Left ventricle myocardium superior (tissue), 1 donor: Measurements from ENCODE around the gene PCGF5. TPM values are rescaled to one million over a fixed set of nuclear protein-coding genes. Genes with fewer than 3 reads are reported as not detected.
"Not testable (repeated sequence)": the region's sequence is repeated elsewhere in the genome, so short reads cannot be mapped to it uniquely, and the experiment has no call there.

ENCODE experiments used
- ATAC-seq: fragments of 200-7000 bp; cut with Tn5 transposase; one replicate; pipeline ENCODE4 v1.9.1; 2020; ENCODE audit warnings: mild to moderate bottlenecking, moderate library complexity
- DNase-seq: peaks from one replicate; pipeline ENCODE4 v3.0.0-alpha.2; 2020
- intact Hi-C: fragments of 100-400 bp; cut with micrococcal nuclease; formaldehyde crosslinking; loops from one replicate; pipeline ENCODE4 v1.11.0; 2022
- total RNA-seq: library from RNA; stranded (reverse); fragmentation: NEBNext Ultra II Directional; extraction: Animal tissue kit (Norgen Biotek cat#: 25700); gene quantifications from one replicate; pipeline ENCODE4 v1.2.1, GENCODE V29; 2021
- donor health status: DM: no; HTN: yes; CAD: no; lungs with severe emphysema.

PCGF5 gene
- total RNA-seq, 1 donor from 2014 or later: 71.4 TPM

DNA sequence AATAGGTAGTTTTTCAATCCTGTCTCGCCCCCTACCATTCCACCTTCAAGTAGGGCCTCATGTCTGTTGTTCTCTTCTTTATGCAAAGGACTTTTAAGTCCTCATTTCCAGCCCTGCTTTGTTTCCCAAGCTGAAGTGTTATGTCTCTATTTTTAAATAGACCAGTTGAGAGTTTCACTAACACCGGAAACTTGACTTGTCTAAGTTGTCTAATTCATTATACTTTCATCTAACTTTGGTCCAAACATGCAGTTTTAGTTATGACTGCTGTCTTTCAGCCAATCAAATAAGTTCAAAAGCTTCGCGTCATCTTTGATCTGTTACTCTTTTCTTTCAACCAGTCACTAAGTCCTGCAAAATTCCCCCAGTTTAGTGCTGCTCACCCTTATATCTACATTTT lies 32.8 kb downstream of the PCGF5 start:
- intact Hi-C loops: loop anchor here (5.0 kb wide), 1 partner anchor 246 kb away; no protein-coding TSS in a partner anchor
- ATAC-seq: no peak
- DNase-seq: no peak

DNA sequence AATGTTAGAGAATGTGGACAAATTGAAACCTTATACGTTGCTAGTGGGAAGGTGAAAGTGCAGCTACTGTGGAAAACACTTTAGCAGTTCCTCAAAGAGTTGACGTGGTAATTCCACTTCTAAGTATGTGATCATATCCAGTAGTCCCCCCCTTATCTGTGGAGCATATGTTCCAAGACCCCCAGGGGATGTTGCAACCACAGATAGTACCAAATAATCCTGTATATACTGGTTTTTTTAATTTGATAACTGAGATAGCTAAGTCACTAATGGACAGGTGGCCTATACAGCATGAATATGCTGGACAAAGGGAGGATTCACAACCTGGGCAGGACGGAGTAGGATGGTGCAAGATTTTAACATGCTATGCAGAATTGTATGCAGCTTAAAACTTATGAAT lies 36.8 kb downstream of the PCGF5 start:
- intact Hi-C loops: no loop called here
- no peak for ATAC-seq
- DNase-seq: no peak

DNA sequence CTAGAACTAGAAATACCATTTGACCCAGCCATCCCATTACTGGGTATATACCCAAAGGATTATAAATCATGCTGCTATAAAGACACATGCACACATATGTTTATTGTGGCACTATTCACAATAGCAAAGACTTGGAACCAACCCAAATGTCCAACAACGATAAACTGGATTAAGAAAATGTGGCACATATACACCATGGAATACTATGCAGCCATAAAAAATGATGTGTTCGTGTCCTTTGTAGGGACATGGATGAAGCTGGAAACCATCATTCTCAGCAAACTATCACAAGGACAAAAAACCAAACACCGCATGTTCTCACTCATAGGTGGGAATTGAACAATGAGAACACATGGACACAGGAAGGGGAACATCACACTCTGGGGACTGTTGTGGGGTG lies 40.0 kb downstream of the PCGF5 start:
- ATAC-seq, DNase-seq, intact Hi-C loops: not testable (repeated sequence)

DNA sequence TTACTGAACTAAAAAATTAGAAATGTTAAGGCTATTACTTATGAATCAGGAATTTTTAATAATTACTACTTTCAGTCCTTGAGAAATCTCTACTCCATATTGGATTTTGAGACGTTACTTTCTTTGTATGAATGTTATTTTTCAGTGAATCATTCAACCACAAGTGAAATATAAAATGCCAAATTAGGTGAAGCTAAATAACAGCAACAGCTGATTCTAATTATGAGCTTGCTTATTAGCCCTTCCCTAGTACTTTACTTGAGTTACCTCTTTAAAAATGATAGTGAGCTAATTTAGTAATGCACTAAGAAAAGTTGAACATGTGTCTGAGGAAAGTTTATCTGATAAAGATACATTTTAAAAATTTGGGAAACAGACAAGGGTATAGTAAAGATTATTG lies 51.4 kb downstream of the PCGF5 start:
- intact Hi-C loops: no loop called here
- no peak for ATAC-seq
- DNase-seq: no peak

DNA sequence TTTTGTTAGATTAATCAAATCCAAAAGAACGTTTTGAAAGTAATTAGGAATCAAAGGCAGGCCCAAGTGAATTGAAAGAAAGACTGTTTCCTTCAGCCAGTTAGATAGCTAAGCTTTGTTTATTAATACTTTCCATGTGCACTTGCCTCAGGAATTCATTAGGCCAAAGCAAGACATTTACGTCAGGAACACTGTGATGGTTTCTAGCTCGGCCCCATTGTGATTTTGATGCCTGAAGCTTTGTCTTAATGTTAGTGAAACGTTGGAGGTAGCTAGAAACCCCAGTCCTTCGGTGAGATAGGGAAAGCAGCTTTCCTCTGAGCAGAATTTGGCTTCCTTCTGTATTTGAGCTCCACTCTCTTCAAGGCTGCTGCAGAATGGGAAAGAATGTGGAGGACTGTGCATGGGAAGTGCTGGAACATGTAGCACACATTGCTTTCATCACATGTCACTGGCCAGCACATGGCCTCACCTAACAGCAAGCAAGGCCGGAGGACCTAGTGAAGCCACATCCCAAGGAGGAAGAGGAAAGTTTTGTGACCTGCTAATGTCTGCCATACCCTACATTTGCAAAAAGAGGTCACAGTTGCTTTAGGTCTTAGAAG lies 64.1 kb downstream of the PCGF5 start:
- peak; percentile 63 for ATAC-seq
- intact Hi-C loops: no loop called here
- no peak for DNase-seq

DNA sequence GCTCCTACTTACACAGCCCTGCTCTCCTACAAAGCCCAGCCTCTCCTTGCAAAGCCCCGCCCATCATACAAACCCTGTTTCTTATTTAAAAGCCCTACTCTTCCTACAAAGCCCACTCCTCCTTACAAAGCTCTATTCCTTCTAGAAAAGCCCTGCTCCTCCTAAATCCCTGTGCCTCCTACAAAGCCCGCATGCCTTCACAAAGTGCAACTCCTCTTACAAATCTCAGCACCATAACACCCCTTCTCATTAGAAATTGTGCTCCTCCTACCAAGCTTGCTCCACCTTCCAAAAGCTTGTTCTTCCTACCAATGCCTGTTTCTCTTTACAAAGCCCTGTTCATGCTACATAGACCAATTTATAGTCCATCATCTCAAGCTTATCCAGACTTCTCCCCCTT lies 66.1 kb downstream of the PCGF5 start:
- DNase-seq (no peak), ATAC-seq (no peak)
- intact Hi-C loops: no loop called here

DNA sequence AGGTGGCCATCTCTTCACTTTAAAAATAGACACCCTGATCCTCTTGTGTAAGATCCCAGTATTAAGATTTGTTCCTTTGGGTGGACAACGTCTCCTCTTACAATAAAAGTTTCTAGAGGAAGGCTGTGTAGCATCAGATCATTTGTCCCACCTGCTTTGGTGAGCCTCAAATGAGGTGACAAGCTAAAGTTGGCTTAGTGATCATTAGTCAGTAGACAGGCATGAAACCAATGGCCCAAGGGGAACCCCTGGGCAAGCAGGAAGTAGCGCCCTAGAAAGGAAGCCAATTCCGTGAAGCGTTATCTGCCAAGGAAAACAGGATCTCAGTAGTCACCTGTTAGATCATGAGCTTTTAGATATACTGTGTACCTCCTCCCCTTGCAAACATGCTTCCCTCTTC lies 66.8 kb downstream of the PCGF5 start:
- no peak for ATAC-seq
- DNase-seq: no peak
- intact Hi-C loops: no loop called here

DNA sequence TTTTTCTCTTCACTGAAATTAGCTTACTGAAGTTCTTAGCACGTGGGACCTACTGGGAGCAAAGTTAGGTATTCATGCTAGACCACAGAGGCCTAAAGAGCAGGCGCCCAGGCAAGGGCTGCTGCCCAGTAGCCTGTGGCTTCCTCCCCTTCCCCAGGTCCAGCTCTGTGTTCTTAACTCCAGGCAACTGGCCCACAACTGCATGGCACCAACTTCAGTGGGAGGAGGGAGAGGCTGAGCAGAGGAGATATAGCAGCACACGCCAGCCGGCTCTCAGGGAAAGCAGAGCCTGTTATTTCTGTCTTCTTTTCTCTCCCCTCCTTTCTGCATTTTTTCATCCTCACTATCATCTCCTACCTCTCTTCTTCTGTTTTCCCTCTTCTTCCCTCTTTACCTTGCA lies 67.4 kb downstream of the PCGF5 start:
- intact Hi-C loops: no loop called here
- peak; percentile 38 for DNase-seq
- peak; percentile 68 for ATAC-seq

DNA sequence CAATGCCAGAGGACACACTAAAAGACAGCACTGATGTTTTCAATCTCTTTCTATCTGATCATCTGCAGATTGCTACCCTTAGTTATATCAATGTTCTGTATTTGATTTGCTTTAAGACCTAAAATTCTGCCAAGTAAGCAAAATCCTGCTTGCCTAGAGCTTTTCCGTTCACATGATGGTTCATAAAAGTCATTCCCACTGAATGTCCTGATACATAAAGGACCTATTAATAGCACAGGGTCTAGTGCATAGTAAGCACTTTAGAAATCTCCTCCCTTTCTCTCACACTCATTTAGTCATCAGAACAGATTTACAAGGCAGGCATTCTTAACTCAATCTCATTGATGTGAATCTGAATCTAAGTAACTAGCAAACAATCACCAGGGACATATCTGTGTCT lies 68.8 kb downstream of the PCGF5 start:
- DNase-seq (no peak), ATAC-seq (peak; percentile 30)
- intact Hi-C loops: no loop called here

DNA sequence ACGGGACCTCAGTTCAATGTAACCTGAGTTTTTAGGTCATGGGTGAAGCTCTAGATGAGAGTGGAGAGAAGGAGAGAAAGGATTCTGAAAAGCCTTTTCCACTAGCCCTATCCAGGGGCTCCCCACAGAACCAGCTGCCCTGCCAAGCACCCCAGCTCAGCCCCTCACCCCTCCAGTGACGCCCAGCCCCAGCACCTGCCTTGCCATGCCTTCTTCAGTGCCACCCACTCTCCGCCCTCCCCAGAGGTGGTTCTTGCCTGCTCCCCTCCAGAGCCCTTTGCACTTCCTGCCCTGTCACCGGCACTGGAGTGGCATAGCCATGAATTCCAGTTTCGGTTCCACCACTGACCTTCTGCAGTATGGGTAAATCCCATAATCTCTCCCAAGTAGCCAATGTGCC lies 70.1 kb downstream of the PCGF5 start:
- ATAC-seq: no peak

DNA sequence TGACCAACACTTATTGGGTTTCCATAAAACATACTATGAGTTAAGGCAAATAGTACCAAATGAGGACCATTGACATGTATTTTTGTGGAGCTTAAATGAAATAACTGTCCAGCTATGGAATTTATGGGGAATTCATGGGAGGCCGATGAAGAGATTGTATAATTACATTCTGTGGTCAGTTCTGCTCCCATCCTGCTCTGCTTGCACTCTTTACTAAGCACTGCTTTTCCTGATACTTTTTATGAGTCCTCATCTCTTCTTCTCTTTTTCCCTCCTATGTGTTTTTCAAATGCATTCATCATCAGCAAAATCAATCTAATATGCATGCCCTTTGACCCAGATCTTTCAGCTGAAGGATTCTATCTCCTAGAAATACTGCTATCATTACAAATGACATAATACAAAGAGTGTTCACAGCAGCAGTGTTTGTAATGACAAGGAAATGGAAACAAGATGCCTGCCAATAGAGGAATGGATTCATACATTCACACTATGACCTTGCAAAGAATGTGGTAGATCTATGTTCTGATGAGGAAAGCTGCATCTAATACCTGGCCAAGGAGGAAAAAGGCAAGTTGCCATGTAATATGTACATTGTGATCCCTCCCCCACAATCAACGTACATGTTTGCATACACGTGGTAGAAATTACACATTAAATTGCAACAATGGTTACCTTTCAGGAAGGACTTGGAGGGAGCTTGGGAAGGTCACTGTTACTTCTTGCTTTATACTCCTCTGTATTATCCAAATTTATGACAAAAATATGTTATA lies 73.9 kb downstream of the PCGF5 start:
- no peak for ATAC-seq
- no peak for DNase-seq
- intact Hi-C loops: no loop called here

More for the DNA sequence above, 70.1 kb downstream of the PCGF5 start:
- DNase-seq: no peak
- intact Hi-C loops: no loop called here

DNA sequence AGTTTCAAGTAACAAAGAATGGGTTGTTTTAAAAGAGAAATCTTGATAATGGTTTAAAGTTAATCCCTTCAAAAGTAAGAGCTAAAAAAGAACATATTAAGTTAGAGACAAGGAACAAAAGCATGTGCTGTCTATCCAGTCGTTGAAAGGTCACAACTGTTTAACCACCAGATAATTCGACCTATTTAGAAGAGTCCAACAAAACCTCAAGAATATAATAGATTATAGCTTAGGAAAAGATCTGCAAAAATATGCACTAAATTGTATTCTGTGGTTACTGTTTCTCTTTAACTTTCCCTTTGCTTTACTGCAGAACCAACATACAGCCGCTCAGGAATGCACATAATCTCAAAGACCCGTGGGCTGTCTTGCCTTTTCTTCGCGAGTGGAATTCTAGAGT lies 74.9 kb downstream of the PCGF5 start:
- DNase-seq (no peak), ATAC-seq (no peak)
- intact Hi-C loops: no loop called here

DNA sequence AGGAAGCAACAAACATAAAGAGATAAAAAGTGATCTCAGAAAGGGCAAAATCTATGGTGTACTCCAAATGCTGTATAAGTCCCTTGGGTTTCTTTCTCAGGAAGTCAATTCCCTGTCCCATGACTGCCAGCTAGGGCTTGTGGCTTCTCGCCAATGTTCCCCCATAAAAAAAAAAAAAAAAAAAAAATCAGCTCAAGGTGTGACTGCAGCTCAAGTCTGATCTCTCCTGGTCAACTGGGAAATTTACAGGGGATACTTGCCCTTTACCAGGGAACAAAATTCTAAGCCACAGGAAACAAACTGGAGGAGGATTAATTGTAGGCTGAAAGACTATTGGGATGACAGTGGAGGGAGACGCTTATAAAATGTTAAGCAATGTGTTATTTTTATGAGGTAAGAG lies 76.0 kb downstream of the PCGF5 start:
- no peak for DNase-seq
- intact Hi-C loops: no loop called here
- no peak for ATAC-seq

DNA sequence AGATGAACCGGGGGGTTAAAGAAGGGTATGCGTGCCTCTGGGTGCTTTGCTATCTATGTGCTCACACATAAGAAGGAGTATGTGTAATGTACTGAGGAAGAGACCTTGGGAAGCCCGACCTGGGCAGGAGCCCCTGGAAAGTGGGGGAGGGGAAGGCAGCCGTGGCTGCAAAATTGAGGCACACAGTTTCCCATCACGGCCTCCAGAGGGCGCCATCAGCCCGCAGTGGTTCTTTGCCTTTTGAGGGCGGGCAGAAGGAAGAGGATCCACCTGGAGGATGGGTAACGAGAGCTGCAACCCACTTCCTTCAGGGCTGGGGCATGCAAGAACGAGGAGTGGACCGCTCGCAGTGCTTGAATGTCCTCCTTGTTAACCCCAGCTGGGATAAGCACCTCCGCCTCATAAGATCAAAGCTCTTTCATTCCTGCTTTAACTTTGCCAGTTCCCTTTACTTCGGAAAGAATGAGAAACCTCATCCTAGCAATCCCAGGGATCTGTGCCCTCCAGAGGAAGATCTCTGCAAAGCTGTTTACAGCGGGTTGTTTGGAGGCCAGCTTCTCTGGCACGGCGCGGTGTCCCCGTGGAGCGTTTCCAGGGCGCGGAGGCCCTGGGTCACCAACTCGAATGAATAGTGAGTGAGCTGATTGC lies 77.9 kb downstream of the PCGF5 start:
- intact Hi-C loops: no loop called here
- peak; percentile 79 for DNase-seq
- ATAC-seq: peak; percentile 93

DNA sequence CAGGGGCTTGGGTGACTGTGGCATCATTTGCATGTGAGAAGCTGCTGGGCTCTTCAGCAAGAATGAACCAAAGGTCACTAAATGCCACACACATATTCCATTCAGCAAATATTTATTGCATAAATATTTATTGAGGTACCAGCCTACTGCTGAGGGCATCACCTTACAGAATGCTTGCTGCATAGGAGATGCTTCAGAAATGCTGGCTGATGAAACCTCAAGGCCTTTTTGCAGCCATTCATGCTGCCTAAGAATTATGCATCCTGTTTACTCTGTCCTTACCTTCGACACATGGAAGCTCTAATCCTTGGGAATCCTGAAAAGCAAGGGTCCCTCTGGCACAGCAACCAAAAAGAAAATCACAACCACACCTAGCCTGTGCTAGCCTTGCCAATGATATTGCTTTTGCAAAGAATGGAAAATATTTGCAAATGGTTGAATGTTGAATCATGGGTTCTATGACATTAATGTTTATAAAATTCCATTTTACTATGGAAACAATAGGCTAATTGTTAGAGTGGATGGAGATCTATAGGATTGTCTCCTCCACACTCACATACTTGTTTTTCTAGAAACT lies 79.6 kb downstream of the PCGF5 start:
- intact Hi-C loops: no loop called here
- ATAC-seq (no peak), DNase-seq (no peak)

DNA sequence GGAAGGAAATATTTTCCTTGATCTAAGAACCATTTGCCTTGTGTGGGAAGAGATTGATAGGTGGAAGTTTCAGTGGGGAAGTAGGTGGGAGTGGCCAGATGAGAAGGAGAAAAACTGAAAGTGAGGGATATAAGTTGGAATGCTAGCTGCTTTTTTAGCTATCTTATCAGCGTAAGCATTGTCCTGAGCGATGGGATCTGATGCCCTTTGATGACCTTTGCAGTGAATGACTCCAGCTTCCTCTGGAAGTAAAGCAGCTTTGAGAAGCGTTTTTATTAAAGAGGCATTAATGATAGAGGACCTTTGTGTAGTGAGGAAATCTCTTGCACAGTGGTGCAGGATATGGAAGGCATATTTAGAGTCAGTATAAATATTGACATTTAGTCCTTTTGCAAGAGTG lies 82.5 kb downstream of the PCGF5 start:
- ATAC-seq, DNase-seq, intact Hi-C loops: not testable (repeated sequence)

DNA sequence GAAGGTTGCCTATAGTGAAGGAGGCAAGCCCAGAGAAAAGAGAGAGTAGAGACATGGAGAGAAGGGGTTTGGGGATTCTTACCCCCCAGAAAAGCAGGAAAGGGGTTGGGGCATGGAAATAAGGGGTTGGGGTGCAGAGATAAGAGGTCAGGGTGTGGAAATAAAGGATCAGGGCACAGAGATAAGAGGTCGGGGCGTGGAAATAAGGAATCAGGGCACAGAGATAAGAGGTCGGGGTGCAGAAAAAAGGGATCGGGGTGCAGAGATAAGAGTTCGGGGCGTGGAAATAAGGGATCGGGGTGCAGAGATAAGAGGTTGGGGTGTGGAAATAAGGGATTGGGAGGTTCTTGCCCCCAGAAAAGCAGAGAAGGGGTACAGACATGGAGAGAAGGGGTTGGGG lies 85.5 kb downstream of the PCGF5 start:
- ATAC-seq, intact Hi-C loops, DNase-seq: not testable (repeated sequence)

DNA sequence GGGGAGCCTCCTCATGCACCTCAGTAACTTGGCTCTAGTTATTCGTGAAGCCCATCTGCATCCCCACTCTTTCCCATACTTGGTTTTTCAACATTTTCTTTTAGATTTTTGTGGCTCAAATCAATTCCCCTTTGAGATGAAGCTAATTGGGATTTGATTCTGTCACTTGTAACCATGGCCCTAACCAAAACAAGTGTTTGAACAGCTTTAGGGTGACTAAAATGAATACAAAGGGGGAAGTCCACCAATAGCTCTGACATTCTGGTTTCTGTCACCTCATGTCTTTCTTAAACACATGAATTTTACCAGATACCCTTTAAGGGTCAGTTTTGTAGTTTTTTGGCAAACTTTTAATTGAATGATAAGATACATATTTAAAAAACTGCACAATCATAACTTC lies 87.0 kb downstream of the PCGF5 start:
- no peak for DNase-seq
- no peak for ATAC-seq
- intact Hi-C loops: no loop called here

DNA sequence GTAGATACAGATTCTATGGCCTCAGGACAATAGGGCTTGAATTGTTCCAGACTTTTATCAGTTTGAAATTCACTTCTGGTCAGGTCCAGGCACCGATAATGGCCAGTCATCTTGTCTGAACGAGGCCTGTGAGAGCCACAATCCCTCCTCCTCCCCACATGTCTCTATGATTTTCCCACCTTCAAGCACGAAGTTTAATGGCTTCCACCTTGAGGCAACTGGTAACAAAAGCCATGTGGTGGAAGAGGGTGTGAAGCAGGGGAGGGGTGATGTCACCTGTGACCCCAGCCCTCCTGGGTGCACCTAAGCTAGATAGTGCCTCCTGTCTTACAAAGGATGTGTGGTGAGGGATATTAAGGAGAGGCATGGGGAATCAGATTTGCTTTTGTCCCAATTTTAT lies 89.2 kb downstream of the PCGF5 start:
- intact Hi-C loops: no loop called here
- ATAC-seq: no peak
- no peak for DNase-seq
